IPS DF 4.7 (cell line): ENCODE data around the gene TAC4.

Experiments used
- DNase-seq: peaks from one replicate; pipeline ENCODE4 v3.0.0-alpha.2; 2013; ENCODE audit warnings: low spot score; ENCODE audit errors: extremely low read depth

Gene TAC4

DNA sequence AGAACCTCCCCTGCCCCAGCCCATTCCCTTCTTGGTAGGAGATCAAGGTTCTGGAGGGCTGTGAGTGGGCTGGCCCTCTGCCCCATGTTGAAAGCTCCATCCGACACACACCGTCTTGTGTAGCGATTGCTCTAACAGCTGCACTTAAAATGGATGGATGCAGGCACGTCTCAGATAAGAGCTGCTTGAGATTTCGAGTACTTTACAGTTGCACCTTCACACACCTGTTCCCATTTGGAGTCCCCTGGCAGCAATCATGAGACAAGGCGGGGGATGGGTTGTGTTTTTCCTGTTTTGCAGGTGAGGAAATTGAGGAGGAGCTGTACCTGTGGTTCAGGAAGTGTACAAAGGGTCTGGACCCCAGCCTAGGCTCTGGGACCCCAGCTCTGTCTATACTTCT is 25.6 kb upstream of the TAC4 start:
- DNase-seq, result no peak

DNA sequence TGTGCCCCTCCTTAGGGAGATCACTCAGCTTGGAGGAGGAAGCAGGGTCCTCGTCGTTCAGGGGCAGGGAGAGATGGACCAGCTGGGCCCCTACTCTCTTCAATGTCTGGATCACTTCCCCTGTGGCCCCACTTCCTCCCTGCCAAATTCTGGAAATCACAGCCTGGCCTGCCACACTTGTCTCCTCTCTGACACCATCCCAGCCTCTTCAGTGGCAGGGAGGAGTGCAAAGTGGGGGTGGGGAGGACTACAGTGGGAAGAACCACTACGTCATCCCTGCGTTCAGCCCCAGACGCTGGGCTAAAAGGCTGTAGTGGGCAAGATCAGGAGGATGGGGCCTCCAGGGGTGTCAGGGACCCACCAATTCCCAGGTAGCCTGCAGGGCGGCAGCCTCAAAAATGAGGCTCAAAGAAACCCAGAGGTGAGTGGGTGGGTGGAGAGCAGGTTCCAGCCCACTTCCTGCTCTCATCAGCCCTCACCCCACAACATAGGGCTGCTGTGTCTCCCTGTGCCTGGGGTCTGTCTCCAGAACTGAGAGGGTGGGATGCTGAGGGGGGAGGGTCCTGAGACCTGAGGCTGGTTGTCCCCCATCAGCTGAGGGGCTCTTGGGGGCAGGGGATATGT is 25.0 kb upstream of the TAC4 start:
- no peak for DNase-seq

DNA sequence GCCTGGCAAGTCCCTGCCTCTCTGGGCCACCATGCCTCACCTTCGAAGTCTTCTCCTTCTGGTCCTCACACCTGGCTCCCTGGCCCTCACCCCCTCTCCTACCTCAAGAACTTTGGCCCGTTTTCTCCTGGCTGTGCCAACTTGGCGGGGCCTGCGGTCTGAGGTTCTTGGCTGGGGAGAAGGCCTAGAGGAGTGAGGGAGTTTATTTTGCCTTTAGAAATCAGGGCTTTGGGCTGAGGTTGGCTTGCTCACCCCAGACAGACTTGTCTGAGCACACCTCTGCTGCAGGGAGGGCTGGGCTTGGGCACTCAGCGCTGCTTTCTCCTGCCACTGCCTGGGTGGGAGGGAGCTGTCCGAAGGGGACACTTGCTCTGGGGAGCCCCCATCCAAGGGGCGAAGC is 23.3 kb upstream of the TAC4 start:
- DNase-seq, result no peak

DNA sequence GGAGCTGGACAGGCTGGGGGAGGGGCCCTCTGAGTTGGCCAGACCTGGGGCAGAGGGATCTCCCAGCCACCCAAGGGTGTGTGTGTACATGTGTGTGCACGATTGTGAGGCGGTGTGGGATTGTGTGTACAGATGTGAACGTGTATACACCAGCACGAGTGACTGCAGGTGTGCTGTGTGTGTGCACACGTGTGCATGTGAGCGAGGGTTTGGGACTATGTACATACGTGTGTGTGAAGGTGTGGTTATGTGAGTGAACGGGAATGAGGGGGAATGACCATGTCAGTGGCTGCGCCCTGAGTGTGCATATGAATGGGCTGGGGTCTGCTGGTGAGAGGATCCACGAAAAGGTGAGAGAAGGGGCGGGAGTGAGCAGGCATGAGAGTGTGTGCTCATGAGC is 22.4 kb upstream of the TAC4 start:
- no peak for DNase-seq

DNA sequence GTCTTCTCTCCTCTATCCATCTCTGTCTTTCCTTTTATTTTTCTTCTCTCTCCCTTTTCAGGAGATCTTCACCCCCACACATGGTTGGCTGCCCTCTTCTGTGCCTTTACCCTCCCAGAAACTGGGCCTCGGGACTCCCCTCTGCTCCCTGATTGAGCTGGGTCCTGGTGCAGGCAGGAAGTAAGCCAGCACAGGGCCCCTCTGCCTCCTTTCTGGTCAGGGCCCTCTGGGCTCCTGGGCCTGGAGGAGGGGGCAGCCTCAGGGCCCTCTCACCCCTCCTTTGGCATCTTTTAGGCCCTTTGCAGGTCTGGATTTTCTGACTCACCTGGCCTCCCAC is 21.1 kb upstream of the TAC4 start:
- DNase-seq, result no peak

DNA sequence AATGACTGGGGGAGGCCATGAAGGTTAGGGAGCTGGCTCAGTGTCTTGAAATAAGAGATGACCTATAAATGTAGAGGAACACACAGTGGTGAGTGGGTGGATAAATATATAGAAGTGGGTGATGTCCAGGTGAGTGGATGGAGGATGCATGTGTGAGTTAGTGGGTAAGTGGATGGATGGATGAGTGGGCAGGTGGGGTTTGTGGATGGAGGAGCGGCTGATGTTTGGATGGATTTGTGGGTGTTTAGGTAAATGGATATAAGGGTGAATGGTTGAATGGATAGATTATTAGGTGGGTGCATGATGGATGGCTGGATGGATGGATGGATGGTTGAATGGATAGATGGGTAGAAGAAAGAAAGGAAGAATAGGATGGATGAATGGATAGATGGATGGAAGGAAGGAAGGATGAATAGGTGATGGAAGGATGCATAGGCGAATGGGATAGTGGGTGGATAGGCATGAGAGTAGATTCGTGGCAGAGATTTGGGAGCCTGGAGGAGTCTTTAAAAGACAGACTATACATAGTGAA is 19.1 kb upstream of the TAC4 start:
- DNase-seq, result no peak

DNA sequence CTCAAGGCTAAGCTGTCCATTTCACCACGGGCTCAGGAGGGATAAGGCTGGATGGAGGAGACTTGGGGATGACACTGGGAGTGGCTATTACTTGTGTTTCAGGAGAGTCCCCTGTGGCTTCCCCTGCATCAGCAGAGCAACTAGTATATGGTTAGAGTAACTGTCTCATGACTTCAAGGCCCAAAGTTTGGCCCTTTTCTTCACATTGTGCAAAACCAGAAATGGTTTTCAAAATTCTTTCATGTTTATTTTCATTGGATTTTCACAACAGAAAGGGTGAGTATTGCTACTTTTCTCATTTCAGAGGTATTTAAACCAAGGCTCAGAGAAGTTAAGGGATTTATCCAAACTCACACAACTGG is 18.1 kb upstream of the TAC4 start:
- no peak for DNase-seq

DNA sequence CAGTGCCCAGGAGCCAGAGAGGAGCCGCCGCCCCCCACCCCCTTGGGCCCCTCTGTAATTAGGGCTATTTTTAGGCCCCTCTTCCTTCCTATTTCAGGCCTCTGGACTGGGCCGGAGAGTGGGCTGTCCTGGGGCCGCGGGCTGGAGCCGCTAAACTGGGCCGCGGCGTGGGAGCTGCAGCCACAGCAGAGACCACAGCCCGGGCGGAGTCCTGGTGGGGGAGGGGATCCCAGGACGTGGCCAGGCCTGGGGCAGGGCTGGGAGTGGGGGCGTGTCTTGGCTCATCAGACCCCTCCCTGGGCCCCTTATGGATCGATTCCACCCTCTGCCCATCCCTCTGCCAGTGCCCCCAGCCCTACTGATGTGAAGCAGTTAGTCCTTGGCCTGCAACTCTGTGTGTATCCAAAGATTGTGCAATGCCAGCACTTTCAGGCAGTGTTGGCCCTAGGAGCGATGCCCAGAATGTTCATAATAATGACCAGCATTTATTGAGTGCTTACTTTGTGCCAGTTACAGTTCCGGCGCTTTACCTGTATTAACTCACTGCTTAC is 15.0 kb upstream of the TAC4 start:
- DNase-seq, result no peak

DNA sequence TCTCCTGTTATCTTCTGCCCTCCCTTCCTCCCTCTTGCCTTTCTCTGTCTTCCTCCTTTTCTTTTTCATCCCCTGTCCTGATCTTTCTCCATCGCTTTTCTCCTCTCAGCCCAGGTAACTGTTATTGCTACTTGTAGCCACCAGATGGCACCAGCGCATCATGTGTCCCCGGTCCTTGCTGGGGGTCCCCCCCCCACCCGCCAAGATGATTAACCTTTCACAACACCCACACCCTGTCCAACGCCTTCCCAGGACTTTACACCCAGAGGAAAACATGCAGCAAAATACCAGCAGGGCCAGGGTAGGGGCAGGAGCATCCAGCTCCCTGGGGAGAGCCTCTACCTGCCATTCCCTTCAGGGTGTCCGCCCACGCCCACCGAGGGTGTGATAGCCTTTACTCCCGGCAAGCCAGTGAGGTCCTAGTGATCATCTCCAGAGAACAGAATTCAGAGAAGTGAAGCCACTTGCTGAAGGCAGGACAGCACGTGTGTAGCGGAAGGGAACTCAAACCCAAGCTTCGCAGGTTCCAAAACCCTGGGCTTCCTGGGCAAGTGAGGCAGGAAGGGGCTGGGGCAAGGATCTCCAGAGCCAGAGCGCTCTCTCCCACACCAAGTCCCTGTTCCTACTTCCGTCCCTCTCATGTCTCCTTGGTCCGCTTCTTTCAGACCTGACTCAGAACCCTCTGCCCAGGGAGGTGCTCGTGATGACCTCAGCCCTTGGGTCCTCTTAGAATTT is 13.4 kb upstream of the TAC4 start:
- no peak for DNase-seq

DNA sequence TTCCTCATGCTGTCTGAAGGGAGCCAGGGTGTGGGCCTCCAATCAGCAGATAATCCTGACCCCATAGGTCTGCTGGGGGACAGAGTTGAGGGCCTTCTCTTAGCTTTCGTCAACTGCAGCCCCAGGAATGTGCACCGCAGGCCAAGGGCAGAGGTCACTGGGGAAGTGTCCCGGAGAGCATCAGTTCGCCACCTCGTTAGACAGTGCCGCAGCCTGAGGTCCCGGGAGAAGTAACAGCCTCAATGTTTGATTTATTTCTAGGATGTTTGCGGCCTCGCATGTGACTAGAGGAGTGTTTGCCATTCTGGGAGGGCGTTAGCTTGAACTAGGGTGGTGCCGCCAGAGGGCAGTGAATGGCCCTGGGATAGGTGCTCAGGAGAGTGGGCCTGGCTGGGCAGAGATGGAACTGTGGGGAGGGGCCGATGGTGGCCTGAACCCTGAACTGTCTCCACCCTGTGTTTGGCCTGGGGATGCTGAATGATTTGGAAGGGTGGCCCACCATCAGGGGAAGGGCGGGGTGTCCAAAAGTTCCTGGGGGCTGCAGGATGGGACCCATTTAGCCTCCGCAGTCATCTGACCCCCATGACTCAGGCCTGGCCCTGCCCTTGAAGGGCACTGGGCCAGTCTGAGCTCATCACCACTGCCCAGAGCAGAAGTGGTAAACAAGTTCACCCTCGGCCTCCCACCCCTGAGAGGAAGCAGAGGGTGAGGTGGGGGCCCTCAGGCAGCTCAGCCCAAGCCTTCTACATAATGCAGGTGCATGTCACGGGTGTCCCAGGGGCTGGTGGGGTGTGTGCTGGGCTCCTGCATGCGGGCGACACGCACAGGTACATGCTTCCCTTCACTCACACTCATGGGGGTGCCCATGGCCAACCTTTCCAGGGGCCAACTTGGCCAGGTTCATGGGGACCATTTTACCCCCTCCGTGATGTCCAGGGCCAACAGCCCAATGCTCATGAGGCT is 12.4 kb upstream of the TAC4 start:
- DNase-seq, result no peak

DNA sequence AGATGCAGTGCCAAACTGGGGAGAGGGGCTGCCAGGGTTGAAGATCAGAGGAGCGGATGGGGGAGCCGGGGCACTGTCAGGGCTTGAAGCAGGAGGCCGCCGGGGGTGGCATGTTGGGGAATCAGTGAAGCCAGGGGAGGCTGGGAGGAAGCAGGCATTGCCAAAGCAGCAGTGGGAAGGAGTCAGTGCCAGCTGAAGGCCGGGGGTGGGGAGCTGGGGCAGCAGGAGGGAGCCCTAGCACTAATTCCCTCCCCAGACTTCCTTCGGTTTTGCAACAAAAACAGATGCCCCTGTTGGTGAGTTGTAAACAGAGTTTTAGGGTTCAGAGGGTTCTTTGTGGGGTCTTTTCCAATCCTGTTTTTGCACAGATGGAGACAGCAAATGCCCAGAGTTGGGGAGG is 10.9 kb upstream of the TAC4 start:
- no peak for DNase-seq

DNA sequence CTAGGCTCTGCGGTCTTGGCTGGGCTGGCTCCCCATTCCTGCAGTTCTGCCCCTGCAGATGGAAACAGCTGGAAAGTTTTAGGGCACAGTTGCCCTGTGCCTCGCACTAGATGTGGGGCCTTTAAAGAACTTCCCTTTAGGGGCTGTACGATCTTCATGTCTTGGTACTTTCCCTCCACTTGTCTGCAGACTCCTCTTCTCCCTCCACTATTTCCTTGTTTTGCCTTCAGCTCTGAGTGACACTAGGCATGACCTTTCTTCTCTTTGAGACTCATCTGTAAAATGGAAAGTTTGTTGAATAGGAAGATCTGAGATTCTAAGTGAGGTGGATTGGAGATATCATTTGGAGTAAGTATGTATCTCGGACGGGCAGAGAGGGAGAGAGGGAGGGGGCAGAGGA is 6.3 kb upstream of the TAC4 start:
- no peak for DNase-seq

DNA sequence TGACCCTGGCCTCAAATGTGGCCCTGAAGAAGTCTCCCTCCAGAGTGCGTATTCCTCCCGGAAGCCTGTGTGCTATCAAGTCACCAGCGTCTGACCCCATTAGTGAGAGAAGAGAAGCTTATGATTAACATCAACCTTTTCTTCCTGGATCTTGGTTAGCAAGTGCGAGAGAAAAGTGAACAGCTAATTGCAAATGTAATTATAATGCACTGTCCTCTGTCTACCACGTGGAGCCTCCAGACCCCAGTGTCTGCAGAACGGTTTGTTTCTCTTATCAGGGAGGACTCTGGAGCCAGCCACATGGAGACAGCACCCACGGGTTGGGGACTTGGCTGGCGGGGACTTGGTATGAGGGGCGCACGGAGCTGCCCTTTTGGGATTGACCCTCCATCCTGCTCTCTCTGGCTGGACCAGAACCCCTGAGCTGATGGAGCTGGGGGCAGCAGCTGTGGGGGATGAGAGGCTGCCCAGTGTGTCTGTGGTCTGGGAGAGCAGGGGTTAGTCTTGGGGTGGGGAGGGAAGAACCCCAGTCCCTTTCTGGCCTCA is 5.7 kb upstream of the TAC4 start:
- no peak for DNase-seq

DNA sequence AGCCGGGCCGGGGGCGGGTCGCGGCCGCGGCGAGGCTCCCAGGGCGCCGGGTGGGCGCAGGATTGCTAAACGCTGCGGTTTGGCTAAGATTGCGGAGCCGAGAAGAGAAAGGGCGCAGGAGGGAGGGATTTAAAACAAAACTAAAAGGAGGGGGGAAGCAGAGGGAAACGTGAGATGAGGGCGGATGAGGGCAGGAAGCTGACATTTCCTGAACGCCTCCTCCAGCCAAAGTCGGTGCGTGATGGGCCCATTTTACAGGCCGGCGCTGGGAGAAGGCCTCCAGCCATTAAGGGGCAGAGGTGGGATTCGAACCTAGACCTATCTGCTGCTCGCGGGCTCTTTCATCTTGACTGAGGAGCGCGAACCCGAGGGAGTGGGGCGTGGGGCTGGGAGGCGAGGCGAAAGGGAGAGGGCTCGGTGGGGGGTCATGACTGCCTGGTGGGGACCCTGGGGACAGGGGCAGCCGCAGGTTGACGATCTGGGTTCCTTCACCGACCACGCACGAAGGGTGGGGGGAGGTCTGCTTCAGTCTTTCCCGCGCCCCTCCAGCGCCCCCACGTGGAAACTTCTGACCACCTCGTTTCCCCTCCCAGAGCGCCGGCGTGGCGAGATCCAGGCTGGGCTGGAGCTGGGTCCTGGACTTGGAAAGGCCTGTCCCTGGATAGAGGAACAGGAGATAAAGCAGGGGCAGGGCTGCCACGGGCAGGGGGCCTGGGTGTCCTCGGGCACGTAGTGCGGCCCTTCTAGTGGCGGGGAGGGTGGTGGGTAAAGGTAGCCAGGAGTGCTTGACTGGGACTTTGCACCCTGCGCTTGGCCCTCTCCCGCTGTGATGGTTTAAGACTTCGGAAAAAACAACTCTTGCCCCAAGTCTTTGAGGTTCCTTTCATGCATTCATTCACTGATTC is 3.8 kb upstream of the TAC4 start:
- DNase-seq, result no peak

DNA sequence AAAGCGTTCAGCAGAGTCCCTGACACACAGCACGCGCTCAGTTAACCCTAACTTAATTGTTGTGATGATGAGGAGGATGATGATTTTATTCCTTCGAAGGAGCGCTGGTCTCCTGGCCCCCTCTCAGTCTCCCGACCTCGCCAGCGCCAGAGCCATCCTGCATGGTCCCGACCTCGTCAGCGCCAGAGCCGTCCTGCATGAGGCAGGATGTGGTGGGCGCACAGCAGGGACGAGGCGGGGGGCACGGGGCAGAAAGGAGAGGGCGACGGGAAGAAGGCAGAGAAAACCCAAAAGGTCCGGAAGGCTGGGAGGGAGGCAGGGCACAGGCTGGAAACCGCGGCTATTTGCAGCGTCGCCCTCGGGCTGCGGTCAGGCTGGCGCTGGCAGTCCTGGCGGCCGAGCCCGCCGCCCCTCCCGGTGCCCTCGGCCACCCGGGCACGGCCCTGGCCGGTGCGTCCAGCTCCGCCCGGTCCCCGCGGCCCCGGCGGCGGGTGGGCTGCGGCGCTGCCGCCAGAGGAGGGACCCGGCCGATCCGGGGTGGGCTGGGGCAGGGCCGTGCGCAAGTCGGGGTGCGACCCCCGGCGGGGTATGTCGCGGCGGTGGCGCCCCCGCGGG is 3.0 kb upstream of the TAC4 start:
- no peak for DNase-seq

DNA sequence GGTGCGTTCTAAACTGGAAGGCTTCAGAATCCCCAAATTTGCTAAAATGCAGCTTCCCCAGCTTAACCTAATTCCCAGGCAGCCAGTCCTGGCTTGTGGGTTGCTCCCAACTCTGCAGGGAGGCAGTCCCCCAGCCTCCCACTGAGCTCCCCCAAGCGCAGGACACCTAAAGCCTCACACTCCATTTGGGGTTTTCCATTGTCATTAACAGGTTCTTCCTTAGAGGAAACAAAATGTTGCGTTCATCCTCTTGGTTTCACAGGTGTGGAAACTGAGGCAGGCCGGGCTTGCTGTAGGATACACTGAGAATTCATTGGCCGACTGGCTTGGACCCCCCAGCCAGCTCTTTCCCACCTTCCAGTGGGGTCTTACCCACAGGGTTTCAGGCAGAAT is 2.3 kb upstream of the TAC4 start:
- DNase-seq, result no peak

DNA sequence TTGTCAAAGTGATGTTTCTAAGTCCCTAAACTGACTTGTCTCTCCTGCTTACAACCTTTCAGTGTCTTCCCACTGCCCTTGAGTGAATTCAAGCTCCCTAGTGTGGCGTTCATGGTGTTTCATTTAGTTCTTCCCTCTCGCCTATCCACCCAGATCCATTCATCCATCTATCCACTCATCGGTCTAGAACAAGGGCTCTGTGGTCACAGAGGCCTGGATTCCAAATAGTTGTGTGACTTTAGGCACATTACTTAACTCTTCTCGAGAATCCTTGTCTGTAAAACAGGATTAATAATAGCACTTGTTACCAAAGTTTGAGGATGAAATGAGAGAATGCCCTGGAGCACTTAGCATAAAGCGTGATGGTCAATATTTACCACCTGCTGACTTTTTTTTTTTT is 870 bp upstream of the TAC4 start:
- no peak for DNase-seq

DNA sequence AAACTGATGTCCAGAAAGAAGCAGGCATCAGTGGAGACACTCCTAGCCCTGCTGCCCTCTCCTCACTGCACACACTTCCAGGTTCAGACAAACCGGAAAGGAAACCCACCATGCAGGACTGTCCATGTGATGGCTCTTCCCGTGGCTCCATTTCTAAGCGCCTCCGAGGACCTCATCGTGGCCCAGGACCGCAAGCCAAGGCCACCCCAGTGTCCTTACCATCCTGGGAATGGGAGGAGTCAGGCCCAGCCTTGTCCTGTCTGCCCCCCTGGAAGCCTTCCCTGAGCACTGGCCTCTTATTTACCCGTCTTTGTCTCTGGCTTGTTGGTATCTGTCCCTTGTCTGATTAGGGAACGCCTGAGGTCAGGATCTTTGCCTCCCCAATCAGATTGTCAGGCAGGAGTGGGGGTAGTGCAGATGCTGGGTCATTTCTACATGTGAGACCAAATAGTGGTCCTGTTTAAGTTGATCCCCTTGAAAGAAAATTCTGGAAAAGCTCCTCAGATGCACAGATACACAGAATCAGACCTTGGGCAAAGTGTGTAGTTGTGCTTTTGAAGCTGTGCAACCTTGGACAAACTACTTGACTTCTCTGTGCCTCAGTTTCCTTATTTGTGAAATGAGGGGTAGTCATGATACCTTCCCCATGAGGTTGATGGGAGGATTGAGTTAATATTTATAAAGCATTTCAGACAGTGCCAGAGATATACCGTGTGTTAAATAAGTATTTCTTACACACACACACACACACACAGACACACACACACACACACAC is 744 bp downstream of the TAC4 start:
- no peak for DNase-seq

DNA sequence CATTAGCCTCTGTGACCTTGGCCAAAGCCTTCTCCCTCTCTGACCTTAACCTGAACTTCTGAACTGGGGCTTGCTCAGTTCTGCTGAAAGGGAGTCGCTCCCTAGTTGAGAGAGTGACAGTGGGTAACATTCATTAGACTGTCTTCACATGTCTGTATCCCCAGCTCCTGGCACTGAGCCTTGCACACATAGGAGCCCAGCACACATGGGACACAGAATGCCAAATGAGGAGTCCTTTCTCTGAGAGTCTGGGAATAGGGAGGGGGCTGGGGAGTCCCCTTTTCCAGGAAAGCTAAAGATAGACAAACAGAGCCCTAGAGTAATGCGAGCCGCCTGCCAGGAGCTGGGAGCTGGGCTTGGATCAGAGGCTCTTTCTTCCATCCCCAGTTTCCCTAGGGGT is 2.5 kb downstream of the TAC4 start:
- DNase-seq, result no peak
